H1 (cell line): ENCODE data around the gene PSMB11. TPM values are rescaled to one million over a fixed set of nuclear protein-coding genes. Genes with fewer than 3 reads are reported as not detected.

Experiments used
- CTCF ChIA-PET: fragments of 300-600 bp; sonication (Branson Sonifier 250); formaldehyde crosslinking; loops from one replicate; lab custom pipeline; 2021; ENCODE audit not compliant: partially characterized antibody; lab: Charles Lee
- POLR2A ChIA-PET: fragments of 300-600 bp; sonication (Branson Sonifier 250); formaldehyde crosslinking; loops from one replicate; lab custom pipeline; 2021; ENCODE audit warnings: inconsistent platforms; ENCODE audit not compliant: partially characterized antibody; lab: Charles Lee
- DNase-seq, 2 experiments: peaks; one replicate each; pipeline versions ENCODE4 v3.0.0 to v3.0.0-alpha.2; 2010 to 2022; ENCODE audit warnings: low spot score in 2 of 2, low read depth in 1 of 2, mixed read lengths in 1 of 2
- FAIRE-seq: peaks from 2 replicates; lab custom pipeline; 2011; peaks lifted over from hg19 to GRCh38; lab: Jason Lieb, UNC
- H2AFZ ChIP-seq: 2 replicates; pipeline ENCODE4 v1.8.1; 2012; ENCODE audit warnings: low read length, inconsistent platforms
- H2AK5ac ChIP-seq: 2 replicates; pipeline ENCODE4 v1.6.1; 2013; ENCODE audit warnings: low read depth, low read length
- H2BK120ac ChIP-seq: replicated peaks from 2 replicates; pipeline ENCODE3; 2013; ENCODE audit warnings: low read depth, low read length, inconsistent platforms
- H2BK12ac ChIP-seq: 2 replicates; pipeline ENCODE4 v1.6.1; 2013; ENCODE audit warnings: low read depth, low read length
- H2BK15ac ChIP-seq: 2 replicates; pipeline ENCODE4 v1.6.1; 2013; ENCODE audit warnings: low read length
- H2BK20ac ChIP-seq: 2 replicates; pipeline ENCODE4 v1.6.1; 2013; ENCODE audit warnings: low read length
- H2BK5ac ChIP-seq: 2 replicates; pipeline ENCODE4 v1.6.1; 2013; ENCODE audit warnings: low read depth, low read length
- H3K14ac ChIP-seq: 2 replicates; pipeline ENCODE4 v1.6.1; 2013; ENCODE audit warnings: inconsistent platforms; ENCODE audit not compliant: insufficient read length
- H3K18ac ChIP-seq: 2 replicates; pipeline ENCODE4 v1.6.1; 2013; ENCODE audit warnings: low read length; ENCODE audit errors: extremely low read depth
- H3K23ac ChIP-seq: 2 replicates; pipeline ENCODE4 v1.6.1; 2013; ENCODE audit warnings: inconsistent platforms; ENCODE audit not compliant: insufficient read length
- H3K23me2 ChIP-seq: 2 replicates; pipeline ENCODE4 v1.6.1; 2013; ENCODE audit warnings: low read depth, low read length
- H3K27ac ChIP-seq: 2 replicates; pipeline ENCODE4 v1.6.1; 2011; ENCODE audit warnings: low read depth, low read length, inconsistent platforms
- H3K27me3 ChIP-seq, 4 experiments: replicated peaks in 1 of 4; 1 replicate in 1 of 4; 2 replicates in 3 of 4; pipeline versions ENCODE4 v1.6.1 to v1.8.1; 2011 to 2013; ENCODE audit warnings: low read length in 3 of 4, mild to moderate bottlenecking in 3 of 4, inconsistent platforms in 2 of 4, mixed read lengths in 2 of 4, moderate library complexity in 1 of 4; ENCODE audit not compliant: control insufficient read depth in 3 of 4, insufficient read depth in 3 of 4; ENCODE audit errors: extremely low read depth in 1 of 4
- H3K36me3 ChIP-seq, 4 experiments: 2 replicates each; pipeline versions ENCODE4 v1.6.1 to v1.8.1; 2011 to 2013; ENCODE audit warnings: mild to moderate bottlenecking in 4 of 4, low read length in 3 of 4, moderate library complexity in 2 of 4, control low read depth in 1 of 4, inconsistent platforms in 1 of 4; ENCODE audit not compliant: insufficient read depth in 4 of 4, control insufficient read depth in 2 of 4
- H3K4ac ChIP-seq: replicated peaks from 2 replicates; pipeline ENCODE3; 2013; ENCODE audit warnings: low read length, low read depth, mixed read lengths, inconsistent platforms; ENCODE audit not compliant: insufficient read length
- H3K4me1 ChIP-seq, 4 experiments: replicated peaks in 1 of 4; 1 replicate in 1 of 4; 2 replicates in 3 of 4; pipeline versions ENCODE4 v1.6.1 to v1.8.1; 2011 to 2013; ENCODE audit warnings: low read length in 3 of 4, inconsistent platforms in 2 of 4, mixed read lengths in 1 of 4; ENCODE audit not compliant: insufficient read depth in 4 of 4, control insufficient read depth in 3 of 4
- H3K4me2 ChIP-seq, 2 experiments: 2 replicates each; pipeline versions ENCODE4 v1.6.1 to v1.8.1; 2011 to 2013; ENCODE audit warnings: low read depth in 2 of 2, low read length in 2 of 2, control low read depth in 1 of 2, inconsistent platforms in 1 of 2, mild to moderate bottlenecking in 1 of 2; ENCODE audit not compliant: insufficient read depth in 1 of 2
- H3K4me3 ChIP-seq, 4 experiments: fragments of 200-600, 300-600 bp in 1 of 4; sonication (generic), shearing (Covaris generic), sonication (Bioruptor Twin) in 1 of 4; 2 replicates each; pipeline versions ENCODE4 v1.5.1 to v1.8.1; 2011 to 2016; ENCODE audit warnings: low read length in 4 of 4, low read depth in 3 of 4, control low read depth in 2 of 4, inconsistent platforms in 2 of 4, mild to moderate bottlenecking in 2 of 4, mixed read lengths in 1 of 4, moderate library complexity in 1 of 4; ENCODE audit not compliant: insufficient read depth in 2 of 4; ENCODE audit errors: extremely low read depth in 1 of 4
- H3K56ac ChIP-seq: replicated peaks from 2 replicates; pipeline ENCODE3; 2013; ENCODE audit warnings: low read depth, mild to moderate bottlenecking, mixed read lengths, low read length, inconsistent platforms; ENCODE audit not compliant: insufficient read length
- H3K79me1 ChIP-seq: 2 replicates; pipeline ENCODE4 v1.6.1; 2013; ENCODE audit warnings: low read depth, low read length, control low read depth
- H3K79me2 ChIP-seq, 2 experiments: 2 replicates each; pipeline versions ENCODE4 v1.6.1 to v1.8.1; 2012 to 2013; ENCODE audit warnings: low read length in 2 of 2, mild to moderate bottlenecking in 2 of 2, inconsistent platforms in 1 of 2; ENCODE audit not compliant: insufficient read depth in 2 of 2, control insufficient read depth in 1 of 2
- H3K9ac ChIP-seq, 4 experiments: replicated peaks in 1 of 4; 1 replicate in 1 of 4; 2 replicates in 3 of 4; pipeline versions ENCODE4 v1.6.1 to v1.8.1; 2011 to 2013; ENCODE audit warnings: low read depth in 3 of 4, low read length in 3 of 4, control low read depth in 2 of 4, mild to moderate bottlenecking in 2 of 4, moderate library complexity in 2 of 4, inconsistent platforms in 1 of 4; ENCODE audit errors: extremely low read depth in 1 of 4
- H3K9me3 ChIP-seq, 2 experiments: 2 replicates each; pipeline versions ENCODE4 v1.6.1 to v1.8.1; 2012 to 2013; ENCODE audit warnings: mild to moderate bottlenecking in 2 of 2, moderate library complexity in 2 of 2, control low read depth in 1 of 2, inconsistent platforms in 1 of 2, low read depth in 1 of 2, low read length in 1 of 2, mixed read lengths in 1 of 2; ENCODE audit not compliant: insufficient read depth in 2 of 2
- H4K20me1 ChIP-seq, 2 experiments: replicated peaks in 1 of 2; 2 replicates each; pipeline versions ENCODE3 to v1.8.1; 2011 to 2013; ENCODE audit warnings: inconsistent platforms in 2 of 2, low read length in 2 of 2, mild to moderate bottlenecking in 1 of 2; ENCODE audit not compliant: insufficient read depth in 2 of 2, control insufficient read depth in 1 of 2
- H4K5ac ChIP-seq: 2 replicates; pipeline ENCODE4 v1.6.1; 2013; ENCODE audit warnings: low read length, low read depth, mixed read lengths, inconsistent platforms; ENCODE audit not compliant: insufficient read length
- H4K8ac ChIP-seq: 2 replicates; pipeline ENCODE4 v1.8.0; 2013; ENCODE audit warnings: mild to moderate bottlenecking, moderate library complexity, low read length, inconsistent platforms; ENCODE audit not compliant: insufficient read depth; ENCODE audit errors: extremely low read depth
- H4K91ac ChIP-seq: replicated peaks from 2 replicates; pipeline ENCODE3; 2013; ENCODE audit warnings: low read length, mixed read lengths, inconsistent platforms; ENCODE audit not compliant: insufficient read length
- ATF2 ChIP-seq: IDR thresholded peaks from 2 replicates; pipeline ENCODE4 v1.6.1; 2012; ENCODE audit warnings: low read length, inconsistent platforms
- BCL11A ChIP-seq, 2 experiments: IDR thresholded peaks; one replicate each; pipeline ENCODE4 v1.6.1; 2011; ENCODE audit warnings: low read depth in 2 of 2, low read length in 2 of 2, mild to moderate bottlenecking in 2 of 2
- CBX5 ChIP-seq: fragments of 300-800, 300-1000 bp; sonication (generic); IDR thresholded peaks from 2 replicates; pipeline ENCODE4 v1.7.1; 2016; ENCODE audit warnings: antibody characterized with exemption, low read length, low read depth
- CEBPB ChIP-seq: IDR thresholded peaks from 2 replicates; pipeline ENCODE4 v1.6.1; 2012; ENCODE audit warnings: low read depth, low read length
- GTF2F1 ChIP-seq: IDR thresholded peaks from 2 replicates; pipeline ENCODE4 v1.6.1; 2012; ENCODE audit warnings: low read depth, low read length, improper control_type of control experiment, borderline replicate concordance
- KDM5A ChIP-seq: fragments of 200-600 bp; IDR thresholded peaks from 2 replicates; pipeline ENCODE4 v1.7.1; 2012; ENCODE audit warnings: mild to moderate bottlenecking, low read length, inconsistent platforms, mixed read lengths
- POU5F1 ChIP-seq: IDR thresholded peaks from 2 replicates; pipeline ENCODE4 v1.6.1; 2011; ENCODE audit warnings: low read depth, mild to moderate bottlenecking, low read length, moderate library complexity
- TBP ChIP-seq: IDR thresholded peaks from 2 replicates; pipeline ENCODE4 v1.6.1; 2011; ENCODE audit warnings: low read depth, low read length, improper control_type of control experiment
- WGBS, 2 experiments: shearing (Covaris generic) in 1 of 2; methylation state at CpG; one replicate each; pipeline versions ENCODE4 v1.1.6 to v1.1.7; 2013 to 2015; ENCODE audit warnings: low lambda C conversion rate in 2 of 2, mixed read lengths in 2 of 2, inconsistent platforms in 1 of 2, low coverage in 1 of 2, missing lambda C conversion rate in 1 of 2; ENCODE audit not compliant: insufficient replicate concordance in 2 of 2, insufficient coverage in 1 of 2, insufficient read length in 1 of 2; ENCODE audit errors: extremely low coverage in 1 of 2, missing lambda C conversion rate in 1 of 2; 5-methylcytosine and 5-hydroxymethylcytosine counted together
- polyA plus RNA-seq, 7 experiments: library from polyadenylated mRNA; depleted of rRNA in 3 of 7; stranded (reverse) in 5 of 7; unstranded in 2 of 7; fragments of >200 nt in 5 of 7; fragments of 200-250 nt in 2 of 7; gene quantifications; 1 replicate in 5 of 7; 2 replicates in 1 of 7; 4 replicates in 1 of 7; pipeline versions ENCODE4 v1.2.1 to v1.2.3, GENCODE V29; 2011 to 2013; ENCODE audit warnings: missing spikeins in 2 of 7, mixed read lengths in 2 of 7
- total RNA-seq: library from RNA; stranded (reverse); fragmentation: NEBNext Ultra II Directional; extraction: Animal tissue kit (Norgen Biotek cat#: 25700); gene quantifications from 2 replicates; pipeline ENCODE4 v1.2.1, GENCODE V29; 2021

PSMB11 gene
- total and polyA plus RNA-seq, 2 of the 8 experiments (the other 6 are each of a cell fraction or from before 2014, with no cell fraction given), result not detected

- Histone ChIP-seq H3K36me3 (peaks cover 0 to 7% (median under 1%) of the 10 kb centered on the region in 4 experiments; a peak in 5 of 8 replicates), H2BK15ac (no peak overlapping the region), H3K4me3 (no peak overlapping the region), H3K27ac (no peak overlapping the region), H2AK5ac (no peak overlapping the region), H2BK5ac (no peak overlapping the region), H2BK20ac (no peak overlapping the region), H2BK12ac (no peak overlapping the region), H3K4me1 (peaks cover 0 to 3% (median under 1%) of the 10 kb centered on the region in 4 experiments; a peak in 1 of 7 replicates), H3K23ac (no peak overlapping the region), H4K8ac (no peak overlapping the region), H2BK120ac (no peak overlapping the region), H3K27me3 (no peaks in the 10 kb centered on the region), H3K14ac (no peak overlapping the region), H3K9ac (no peak overlapping the region; a peak in 1 of 7 replicates), H3K9me3 (no peaks in the 10 kb centered on the region), H3K4me2 (no peak overlapping the region), H3K79me2 (no peaks in the 10 kb centered on the region), H4K20me1 (peaks cover 0 to 2% of the 10 kb centered on the region in 2 experiments), H4K5ac (no peak overlapping the region), H3K4ac (no peak overlapping the region), H4K91ac (no peak overlapping the region), H3K56ac (no peak overlapping the region), H2AFZ (no peak overlapping the region), H3K79me1 (no peaks in the 10 kb centered on the region), H3K23me2 (no peaks in the 10 kb centered on the region; the same call in 1 of the 2 replicates), H3K18ac (no peak overlapping the region)
- 93% methylated on average over 7 of the region's 7 CpGs; no CpG with 5 or more reads in 1 of the 2 experiments for WGBS, 2 experiments
- TF ChIP-seq POU5F1, result no peak
- TF ChIP-seq TBP, result no peak
- TF ChIP-seq ATF2, result no peak
- no peak for TF ChIP-seq KDM5A
- TF ChIP-seq GTF2F1, result no peak
- no peak for TF ChIP-seq BCL11A (IDR thresholded peaks at IDR 0.05; ENCODE audit: low read depth in 2 of 2, low read length in 2 of 2)
- TF ChIP-seq CBX5, result no peak
- TF ChIP-seq CEBPB, result no peak
- DNase-seq, result no peak
- FAIRE-seq, result no peak
- CTCF ChIA-PET, result interaction anchor here (0.7 to 11.9 kb wide), 11 partner anchors 17 to 61 kb away, joined by 3 to 103 read pairs (median 3); partner anchors contain the start of gene AJUBA
- POLR2A ChIA-PET, result interaction anchor here (0.7 to 11.2 kb wide), 8 partner anchors 9 to 38 kb away, joined by 3 to 99 read pairs (median 4); partner anchors contain the start of genes AJUBA and PSMB5
These were observed 21.6 kb upstream of the PSMB11 start for GRCh38 chr14:23020143-23021128.
